Measurements from ENCODE around the gene ACTC1. TPM values are rescaled to one million over a fixed set of nuclear protein-coding genes. Genes with fewer than 3 reads are reported as not detected.

The ACTC1 gene
- total RNA-seq, 1 donor from 2014 or later = 2.4 TPM

- Mint-ChIP-seq H3K36me3 (ENCODE audit: low read depth) (no peaks in the 10 kb centered on the region), H3K4me3 (no peak overlapping the region), H3K27ac (ENCODE audit: unreplicated experiment) (no peak overlapping the region), H3K9me3 (no peaks in the 10 kb centered on the region), H3K27me3 (ENCODE audit: low read depth) (peaks cover 48% of the 10 kb centered on the region), H3K4me1 (no peaks in the 10 kb centered on the region)
- no peak for TF ChIP-seq CTCF (conservative IDR thresholded peaks at IDR 0.05)
- DNase-seq (ENCODE audit: low read depth, low spot score) = no peak
These were observed 6.0 kb downstream of the ACTC1 start for GRCh38 chr15:34789326-34789725.

GRCh38 chr15:34786206-34786605 lies 9.1 kb downstream of the ACTC1 start:
- Mint-ChIP-seq H3K4me3 (no peak overlapping the region), H3K4me1 (no peaks in the 10 kb centered on the region), H3K36me3 (ENCODE audit: low read depth) (no peaks in the 10 kb centered on the region), H3K9me3 (peaks cover 3% of the 10 kb centered on the region), H3K27me3 (ENCODE audit: low read depth) (peaks cover 42% of the 10 kb centered on the region), H3K27ac (ENCODE audit: unreplicated experiment) (no peak overlapping the region)
- no peak for TF ChIP-seq CTCF (conservative IDR thresholded peaks at IDR 0.05)
- DNase-seq (ENCODE audit: low read depth, low spot score) = no peak

DNA sequence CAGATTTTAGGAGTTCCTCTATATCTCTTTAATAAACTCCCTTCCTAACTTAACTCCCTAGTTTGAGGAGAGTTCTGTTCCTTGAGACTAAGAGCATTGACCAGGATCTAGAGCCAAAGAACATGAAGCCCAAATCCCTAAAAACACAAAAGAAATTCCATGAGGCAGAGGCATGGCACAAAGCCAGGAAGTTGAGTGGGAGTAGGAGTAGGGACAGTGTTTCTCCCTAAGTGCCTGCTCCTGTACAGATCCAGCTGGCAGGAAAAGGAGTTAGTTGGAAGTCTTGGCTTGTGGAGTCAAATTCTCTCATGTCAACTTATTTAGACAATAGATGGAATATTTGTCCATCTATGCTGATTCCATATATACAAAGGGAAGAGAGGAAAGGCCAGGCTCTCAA lies 11.4 kb downstream of the ACTC1 start:
- no peak for DNase-seq (ENCODE audit: low read depth, low spot score)
- Mint-ChIP-seq H3K9me3 (peaks cover 13% of the 10 kb centered on the region), H3K4me1 (no peaks in the 10 kb centered on the region), H3K27ac (ENCODE audit: unreplicated experiment) (no peak overlapping the region), H3K36me3 (ENCODE audit: low read depth) (no peaks in the 10 kb centered on the region), H3K27me3 (ENCODE audit: low read depth) (peaks cover 39% of the 10 kb centered on the region), H3K4me3 (no peak overlapping the region)
- TF ChIP-seq CTCF (conservative IDR thresholded peaks at IDR 0.05) = no peak

GRCh38 chr15:34783431-34783830 lies 11.9 kb downstream of the ACTC1 start:
- Mint-ChIP-seq H3K4me3 (no peak overlapping the region), H3K9me3 (peaks cover 13% of the 10 kb centered on the region)

DNA sequence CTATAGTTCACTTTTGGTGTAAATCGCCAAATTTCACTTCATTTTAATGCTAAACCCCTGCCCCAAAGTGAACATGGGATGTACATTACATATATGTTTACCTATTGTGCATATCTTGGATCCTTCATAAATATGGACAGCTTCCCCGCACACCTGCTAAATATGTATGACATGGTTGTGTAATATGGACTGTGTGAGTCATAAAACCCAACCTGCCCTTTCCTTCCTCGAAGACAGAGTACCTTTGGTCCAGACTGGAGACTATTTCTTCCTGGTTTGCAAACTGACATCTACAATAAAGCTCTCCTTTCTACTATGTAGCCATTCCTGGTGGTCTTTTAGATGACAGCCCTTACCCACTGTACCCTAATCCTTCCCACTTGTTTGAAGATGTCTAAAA lies 12.4 kb downstream of the ACTC1 start:
- H3K27ac Mint-ChIP-seq (ENCODE audit: unreplicated experiment) = no peak overlapping the region
- no peak for TF ChIP-seq CTCF (conservative IDR thresholded peaks at IDR 0.05)
- no peak overlapping the region for H3K4me3 Mint-ChIP-seq
- H3K4me1 Mint-ChIP-seq = no peaks in the 10 kb centered on the region
- no peak for DNase-seq (ENCODE audit: low read depth, low spot score)
- H3K36me3 Mint-ChIP-seq (ENCODE audit: low read depth) = no peaks in the 10 kb centered on the region
- peaks cover 13% of the 10 kb centered on the region for H3K9me3 Mint-ChIP-seq
- peaks cover 39% of the 10 kb centered on the region for H3K27me3 Mint-ChIP-seq (ENCODE audit: low read depth)

More at GRCh38 chr15:34783431-34783830, 11.9 kb downstream of the ACTC1 start:
- Mint-ChIP-seq H3K27me3 (ENCODE audit: low read depth) (peaks cover 39% of the 10 kb centered on the region), H3K36me3 (ENCODE audit: low read depth) (no peaks in the 10 kb centered on the region), H3K4me1 (no peaks in the 10 kb centered on the region), H3K27ac (ENCODE audit: unreplicated experiment) (no peak overlapping the region)
- TF ChIP-seq CTCF (conservative IDR thresholded peaks at IDR 0.05) = no peak
- no peak for DNase-seq (ENCODE audit: low read depth, low spot score)

GRCh38 chr15:34780725-34781124 lies 14.6 kb downstream of the ACTC1 start:
- Mint-ChIP-seq H3K4me1 (no peaks in the 10 kb centered on the region), H3K27ac (ENCODE audit: unreplicated experiment) (no peak overlapping the region), H3K36me3 (ENCODE audit: low read depth) (no peaks in the 10 kb centered on the region), H3K4me3 (no peak overlapping the region), H3K27me3 (ENCODE audit: low read depth) (peaks cover 43% of the 10 kb centered on the region), H3K9me3 (peaks cover 13% of the 10 kb centered on the region)
- TF ChIP-seq CTCF (conservative IDR thresholded peaks at IDR 0.05) = no peak
- DNase-seq (ENCODE audit: low read depth, low spot score) = no peak
